ENCODE results near the gene PISD.

The PISD gene

GRCh38 chr22:31652911-31653684 is 8.9 kb downstream of the PISD start:
- Histone ChIP-seq H2BK5ac (ENCODE audit: low read depth, low read length, poor library complexity, severe bottlenecking) (no peak overlapping the region), H3K4me1 (ENCODE audit: control insufficient read depth, insufficient read depth, low read depth, low read length) (peaks cover 19% of the 10 kb centered on the region), H2BK15ac (ENCODE audit: low read depth, poor library complexity, severe bottlenecking) (no peak overlapping the region), H4K91ac (ENCODE audit: low read length) (no peak overlapping the region), H2BK12ac (ENCODE audit: low read length in 2 of 2) (no peak overlapping the region), H3K79me1 (replicated peaks; ENCODE audit: low read length, poor library complexity, severe bottlenecking) (peaks cover 7% of the 10 kb centered on the region), H3K36me3 (ENCODE audit: control insufficient read depth in 1 of 2, insufficient read depth in 2 of 2, low read depth in 1 of 2, low read length in 2 of 2) (peaks cover 0 to 11% of the 10 kb centered on the region in 2 experiments), H2AFZ (ENCODE audit: low read depth, low read length) (no peak overlapping the region), H3K4me3 (ENCODE audit: insufficient read depth in 1 of 2, low read depth in 1 of 2, low read length in 2 of 2) (no peak overlapping the region), H4K8ac (ENCODE audit: low read length) (no peak overlapping the region), H3K18ac (ENCODE audit: low read depth in 1 of 2, low read length in 2 of 2) (no peak overlapping the region), H2AK5ac (ENCODE audit: low read length, severe bottlenecking) (peak overlapping the region; percentile 61), H3K9ac (ENCODE audit: low read length) (no peak overlapping the region), H3K23ac (ENCODE audit: low read length in 2 of 2) (no peak overlapping the region), H3K4ac (ENCODE audit: low read depth in 1 of 2, low read length in 2 of 2) (no peak overlapping the region), H3K27ac (ENCODE audit: low read length, poor library complexity, severe bottlenecking) (peak overlapping the region; percentile 76), H3K27me3 (ENCODE audit: control insufficient read depth in 1 of 2, insufficient read depth in 1 of 2, low read length in 2 of 2) (no peaks in the 10 kb centered on the region), H3K14ac (ENCODE audit: low read length in 2 of 2) (no peak overlapping the region), H2BK120ac (ENCODE audit: low read depth, low read length) (no peak overlapping the region), H3K4me2 (ENCODE audit: low read length, poor library complexity, severe bottlenecking) (peak overlapping the region; percentile 57), H3K9me3 (ENCODE audit: control insufficient read depth, low read length) (no peaks in the 10 kb centered on the region)
- no peak for DNase-seq
- WGBS, result 91% methylated on average over 8 of the region's 9 CpGs

- Histone ChIP-seq H3K23ac (ENCODE audit: low read length in 2 of 2) (no peak overlapping the region), H2BK15ac (ENCODE audit: low read depth, poor library complexity, severe bottlenecking) (no peak overlapping the region), H3K14ac (ENCODE audit: low read length in 2 of 2) (no peak overlapping the region), H3K79me1 (replicated peaks; ENCODE audit: low read length, poor library complexity, severe bottlenecking) (peaks cover 7% of the 10 kb centered on the region), H2BK5ac (ENCODE audit: low read depth, low read length, poor library complexity, severe bottlenecking) (no peak overlapping the region), H3K4ac (ENCODE audit: low read depth in 1 of 2, low read length in 2 of 2) (no peak overlapping the region), H3K4me3 (ENCODE audit: insufficient read depth in 1 of 2, low read depth in 1 of 2, low read length in 2 of 2) (no peak overlapping the region), H2AFZ (ENCODE audit: low read depth, low read length) (no peak overlapping the region), H3K27me3 (ENCODE audit: control insufficient read depth in 1 of 2, insufficient read depth in 1 of 2, low read length in 2 of 2) (no peaks in the 10 kb centered on the region), H2AK5ac (ENCODE audit: low read length, severe bottlenecking) (peak overlapping the region; percentile 10), H3K18ac (ENCODE audit: low read depth in 1 of 2, low read length in 2 of 2) (no peak overlapping the region), H3K9me3 (ENCODE audit: control insufficient read depth, low read length) (no peaks in the 10 kb centered on the region), H4K8ac (ENCODE audit: low read length) (no peak overlapping the region), H2BK120ac (ENCODE audit: low read depth, low read length) (no peak overlapping the region), H3K4me2 (ENCODE audit: low read length, poor library complexity, severe bottlenecking) (no peak overlapping the region), H3K9ac (ENCODE audit: low read length) (no peak overlapping the region), H3K4me1 (ENCODE audit: control insufficient read depth, insufficient read depth, low read depth, low read length) (peaks cover 22% of the 10 kb centered on the region), H3K27ac (ENCODE audit: low read length, poor library complexity, severe bottlenecking) (peak overlapping the region; percentile 2), H2BK12ac (ENCODE audit: low read length in 2 of 2) (no peak overlapping the region), H3K36me3 (ENCODE audit: control insufficient read depth in 1 of 2, insufficient read depth in 2 of 2, low read depth in 1 of 2, low read length in 2 of 2) (peaks cover 0 to 21% of the 10 kb centered on the region in 2 experiments), H4K91ac (ENCODE audit: low read length) (no peak overlapping the region)
- WGBS, result 93% methylated on average over 9 of the region's 9 CpGs
- DNase-seq, result no peak
Measured at GRCh38 chr22:31652088-31652487, 9.9 kb downstream of the PISD start.

GRCh38 chr22:31651664-31652063 is 10.4 kb downstream of the PISD start:
- H2BK12ac ChIP-seq (ENCODE audit: low read length in 2 of 2), result no peak overlapping the region
- H4K91ac ChIP-seq (ENCODE audit: low read length), result no peak overlapping the region
- no peak overlapping the region for H3K18ac ChIP-seq (ENCODE audit: low read depth in 1 of 2, low read length in 2 of 2)
- no peak overlapping the region for H3K23ac ChIP-seq (ENCODE audit: low read length in 2 of 2)
- no peaks in the 10 kb centered on the region for H3K9me3 ChIP-seq (ENCODE audit: control insufficient read depth, low read length)
- H2AFZ ChIP-seq (ENCODE audit: low read depth, low read length), result no peak overlapping the region
- H2BK5ac ChIP-seq (ENCODE audit: low read depth, low read length, poor library complexity, severe bottlenecking), result no peak overlapping the region
- no peak overlapping the region for H2AK5ac ChIP-seq (ENCODE audit: low read length, severe bottlenecking)
- no peak overlapping the region for H2BK120ac ChIP-seq (ENCODE audit: low read depth, low read length)
- H4K8ac ChIP-seq (ENCODE audit: low read length), result no peak overlapping the region
- WGBS, result 100% methylated on average over 3 of the region's 4 CpGs
- H3K36me3 ChIP-seq (ENCODE audit: control insufficient read depth in 1 of 2, insufficient read depth in 2 of 2, low read depth in 1 of 2, low read length in 2 of 2), result peaks cover 0 to 25% of the 10 kb centered on the region in 2 experiments
- no peaks in the 10 kb centered on the region for H3K27me3 ChIP-seq (ENCODE audit: control insufficient read depth in 1 of 2, insufficient read depth in 1 of 2, low read length in 2 of 2)
- H3K4me1 ChIP-seq (ENCODE audit: control insufficient read depth, insufficient read depth, low read depth, low read length), result peaks cover 23% of the 10 kb centered on the region
- no peak for DNase-seq
- H3K4me3 ChIP-seq (ENCODE audit: insufficient read depth in 1 of 2, low read depth in 1 of 2, low read length in 2 of 2), result no peak overlapping the region
- H3K4me2 ChIP-seq (ENCODE audit: low read length, poor library complexity, severe bottlenecking), result no peak overlapping the region
- no peak overlapping the region for H3K4ac ChIP-seq (ENCODE audit: low read depth in 1 of 2, low read length in 2 of 2)
- peak overlapping the region; percentile 30 for H3K27ac ChIP-seq (ENCODE audit: low read length, poor library complexity, severe bottlenecking)
- no peak overlapping the region for H2BK15ac ChIP-seq (ENCODE audit: low read depth, poor library complexity, severe bottlenecking)
- peaks cover 7% of the 10 kb centered on the region for H3K79me1 ChIP-seq (replicated peaks; ENCODE audit: low read length, poor library complexity, severe bottlenecking)
- H3K9ac ChIP-seq (ENCODE audit: low read length), result peak overlapping the region; percentile 28
- H3K14ac ChIP-seq (ENCODE audit: low read length in 2 of 2), result no peak overlapping the region

- Histone ChIP-seq H2BK5ac (ENCODE audit: low read depth, low read length, poor library complexity, severe bottlenecking) (peak overlapping the region; percentile 74), H4K8ac (ENCODE audit: low read length) (no peak overlapping the region), H3K36me3 (ENCODE audit: control insufficient read depth in 1 of 2, insufficient read depth in 2 of 2, low read depth in 1 of 2, low read length in 2 of 2) (peaks cover under 1 to 26% of the 10 kb centered on the region in 2 experiments), H3K27me3 (ENCODE audit: control insufficient read depth in 1 of 2, insufficient read depth in 1 of 2, low read length in 2 of 2) (no peaks in the 10 kb centered on the region), H3K9me3 (ENCODE audit: control insufficient read depth, low read length) (no peaks in the 10 kb centered on the region), H3K4me1 (ENCODE audit: control insufficient read depth, insufficient read depth, low read depth, low read length) (peaks cover 27% of the 10 kb centered on the region), H2AFZ (ENCODE audit: low read depth, low read length) (no peak overlapping the region), H3K4me2 (ENCODE audit: low read length, poor library complexity, severe bottlenecking) (no peak overlapping the region), H2BK120ac (ENCODE audit: low read depth, low read length) (no peak overlapping the region), H3K23ac (ENCODE audit: low read length in 2 of 2) (no peak overlapping the region), H2BK15ac (ENCODE audit: low read depth, poor library complexity, severe bottlenecking) (no peak overlapping the region), H2AK5ac (ENCODE audit: low read length, severe bottlenecking) (peak overlapping the region; percentile 46), H3K4ac (ENCODE audit: low read depth in 1 of 2, low read length in 2 of 2) (no peak overlapping the region), H3K4me3 (ENCODE audit: insufficient read depth in 1 of 2, low read depth in 1 of 2, low read length in 2 of 2) (no peak overlapping the region), H3K79me1 (replicated peaks; ENCODE audit: low read length, poor library complexity, severe bottlenecking) (peaks cover 7% of the 10 kb centered on the region), H3K14ac (ENCODE audit: low read length in 2 of 2) (no peak overlapping the region), H3K9ac (ENCODE audit: low read length) (peak overlapping the region; percentile 45), H3K18ac (ENCODE audit: low read depth in 1 of 2, low read length in 2 of 2) (no peak overlapping the region), H4K91ac (ENCODE audit: low read length) (no peak overlapping the region), H3K27ac (ENCODE audit: low read length, poor library complexity, severe bottlenecking) (peak overlapping the region; percentile 83), H2BK12ac (ENCODE audit: low read length in 2 of 2) (no peak overlapping the region)
- peak; percentile 72 for DNase-seq
- WGBS, result 44% methylated on average over 4 of the region's 6 CpGs
Measured at GRCh38 chr22:31650391-31650790, 11.6 kb downstream of the PISD start.
